ENCODE results near the gene ANKRD53.
A peak's percentile ranks its signal among the peaks of the same experiment; 100 is the strongest.

GRCh38 chr2:70984576-70985282 lies 6.3 kb downstream of the ANKRD53 start:
- TF ChIP-seq CTCF (conservative IDR thresholded peaks at IDR 0.05 in 1 of 2, IDR thresholded peaks at IDR 0.05 in 1 of 2; ENCODE audit: extremely low read depth in 1 of 2, insufficient read depth in 1 of 2, low read depth in 1 of 2, low read length in 2 of 2), result peak; percentile 59 to 66
- TF ChIP-seq EZH2 (IDR thresholded peaks at IDR 0.05; ENCODE audit: borderline replicate concordance, low read length), result no peak

All from mammary epithelial cell (primary cell).